HG02642 (cell line): Measurements from ENCODE around the gene HS3ST3B1.

ENCODE experiments used
- ATAC-seq: cut with Tn5 transposase; IDR thresholded peaks from one replicate; pipeline ENCODE4 v1.9.1; 2021; ENCODE audit warnings: mild to moderate bottlenecking; ENCODE audit not compliant: unreplicated experiment, poor library complexity

HS3ST3B1 gene

GRCh38 chr17:14300575-14301278, at the start of gene HS3ST3B1:
Gene HS3ST3B1 (plus strand): TSS chr17:14301081. CDS start chr17:14301519, 438 bp downstream.
- peak; percentile 81 for ATAC-seq

GRCh38 chr17:14261406-14261805, 39.5 kb upstream of the HS3ST3B1 start:
- ATAC-seq, result no peak

GRCh38 chr17:14268264-14268663, 32.6 kb upstream of the HS3ST3B1 start:
- no peak for ATAC-seq

- ATAC-seq, result no peak
These were observed 31.4 kb upstream of the HS3ST3B1 start for GRCh38 chr17:14269473-14269872.

- ATAC-seq, result no peak
These were observed 30.4 kb upstream of the HS3ST3B1 start for GRCh38 chr17:14270508-14270907.

- no peak for ATAC-seq
These were observed 24.2 kb upstream of the HS3ST3B1 start for GRCh38 chr17:14276535-14277250.

- ATAC-seq, result no peak
These were observed 19.4 kb upstream of the HS3ST3B1 start for GRCh38 chr17:14281530-14281929.

GRCh38 chr17:14282726-14283125, 18.2 kb upstream of the HS3ST3B1 start:
- ATAC-seq, result no peak

GRCh38 chr17:14289162-14289561, 11.7 kb upstream of the HS3ST3B1 start:
- ATAC-seq, result no peak

- no peak for ATAC-seq
These were observed 6.0 kb upstream of the HS3ST3B1 start for GRCh38 chr17:14294876-14295275.

- ATAC-seq, result no peak
These were observed 5.2 kb upstream of the HS3ST3B1 start for GRCh38 chr17:14295676-14296075.

- no peak for ATAC-seq
These were observed 4.5 kb upstream of the HS3ST3B1 start for GRCh38 chr17:14296166-14296910.

- ATAC-seq, result no peak
These were observed 3.6 kb upstream of the HS3ST3B1 start for GRCh38 chr17:14297161-14297851.

GRCh38 chr17:14298221-14298946, 2.5 kb upstream of the HS3ST3B1 start:
- no peak for ATAC-seq

- ATAC-seq, result no peak
These were observed 2.0 kb upstream of the HS3ST3B1 start for GRCh38 chr17:14298947-14299279.

GRCh38 chr17:14299280-14300141, 1.4 kb upstream of the HS3ST3B1 start:
- no peak for ATAC-seq

- ATAC-seq, result peak; percentile 6
These were observed 604 bp downstream of the HS3ST3B1 start for GRCh38 chr17:14301279-14302090.

GRCh38 chr17:14302091-14302430, 1.2 kb downstream of the HS3ST3B1 start:
- ATAC-seq, result peak; percentile 27
